Neuronal stem cell (in vitro differentiated cells): ENCODE measurements around the gene CENPC.

Experiments used
- DNase-seq: peaks from one replicate; pipeline ENCODE4 v3.0.0-alpha.2; 2013; ENCODE audit warnings: low spot score
- H2AFZ ChIP-seq: one replicate; pipeline ENCODE4 v1.6.1; 2013; ENCODE audit warnings: mild to moderate bottlenecking, low read length, inconsistent platforms
- H2AK5ac ChIP-seq: 2 replicates; pipeline ENCODE4 v1.6.1; 2013; ENCODE audit warnings: low read depth, mild to moderate bottlenecking, inconsistent platforms, low read length, moderate library complexity, mixed read lengths
- H2BK120ac ChIP-seq: 2 replicates; pipeline ENCODE4 v1.6.1; 2013; ENCODE audit warnings: low read depth, mild to moderate bottlenecking, inconsistent platforms, low read length, moderate library complexity, mixed read lengths
- H2BK12ac ChIP-seq: one replicate; pipeline ENCODE4 v1.6.1; 2013; ENCODE audit warnings: low read length, inconsistent platforms
- H2BK15ac ChIP-seq: 2 replicates; pipeline ENCODE4 v1.6.1; 2013; ENCODE audit warnings: mild to moderate bottlenecking, low read length, inconsistent platforms, mixed read lengths
- H2BK5ac ChIP-seq: one replicate; pipeline ENCODE4 v1.6.1; 2013; ENCODE audit warnings: inconsistent platforms, mild to moderate bottlenecking, low read length, moderate library complexity
- H3K14ac ChIP-seq: one replicate; pipeline ENCODE4 v1.6.1; 2013; ENCODE audit warnings: low read length, inconsistent platforms
- H3K18ac ChIP-seq: 2 replicates; pipeline ENCODE4 v1.6.1; 2013; ENCODE audit warnings: low read length, inconsistent platforms
- H3K23ac ChIP-seq: 2 replicates; pipeline ENCODE4 v1.6.1; 2013; ENCODE audit warnings: low read depth, mild to moderate bottlenecking, mixed read lengths, low read length, inconsistent platforms; ENCODE audit not compliant: poor library complexity
- H3K27ac ChIP-seq: replicated peaks from 3 replicates; pipeline ENCODE4 v1.5.1; 2013; ENCODE audit warnings: low read length, inconsistent platforms
- H3K27me3 ChIP-seq, 3 experiments: 2 replicates each; pipeline ENCODE4 v1.6.1; 2013; ENCODE audit warnings: low read length in 3 of 3, mild to moderate bottlenecking in 2 of 3, inconsistent platforms in 1 of 3, low read depth in 1 of 3, mixed read lengths in 1 of 3, moderate library complexity in 1 of 3; ENCODE audit not compliant: control insufficient read depth in 3 of 3, insufficient read depth in 3 of 3
- H3K36me3 ChIP-seq, 2 donors: replicated peaks in 1 of 2; 2 replicates each; pipeline ENCODE4 v1.6.1; 2013; ENCODE audit warnings: low read length in 2 of 2; ENCODE audit not compliant: control insufficient read depth in 2 of 2, insufficient read depth in 2 of 2
- H3K4ac ChIP-seq: 2 replicates; pipeline ENCODE4 v1.6.1; 2013; ENCODE audit warnings: inconsistent platforms, mild to moderate bottlenecking, low read length, moderate library complexity
- H3K4me1 ChIP-seq, 2 donors: 1 replicate in 1 of 2; 2 replicates in 1 of 2; pipeline ENCODE4 v1.6.1; 2013; ENCODE audit warnings: low read length in 2 of 2, low read depth in 1 of 2; ENCODE audit not compliant: control insufficient read depth in 2 of 2, insufficient read depth in 1 of 2
- H3K4me2 ChIP-seq: one replicate; pipeline ENCODE4 v1.6.1; 2013; ENCODE audit warnings: mild to moderate bottlenecking, low read length, inconsistent platforms; ENCODE audit not compliant: insufficient read depth, poor library complexity, severe bottlenecking
- H3K4me3 ChIP-seq, 2 donors: 2 replicates each; pipeline ENCODE4 v1.5.1; 2013; ENCODE audit warnings: low read length in 2 of 2, mild to moderate bottlenecking in 2 of 2, inconsistent platforms in 1 of 2, moderate library complexity in 1 of 2
- H3K79me1 ChIP-seq: one replicate; pipeline ENCODE4 v1.6.1; 2013; ENCODE audit warnings: low read depth, mild to moderate bottlenecking, inconsistent platforms, low read length, moderate library complexity
- H3K9ac ChIP-seq: one replicate; pipeline ENCODE4 v1.6.1; 2013; ENCODE audit warnings: mild to moderate bottlenecking, low read depth, low read length, inconsistent platforms; ENCODE audit not compliant: poor library complexity
- H3K9me3 ChIP-seq, 2 donors: replicated peaks in 1 of 2; 2 replicates each; pipeline versions ENCODE3 to v1.6.1; 2013; ENCODE audit warnings: low read length in 2 of 2, mild to moderate bottlenecking in 2 of 2, inconsistent platforms in 1 of 2, low read depth in 1 of 2, mixed read lengths in 1 of 2, moderate library complexity in 1 of 2; ENCODE audit not compliant: control insufficient read depth in 2 of 2, insufficient read depth in 1 of 2
- H4K8ac ChIP-seq: one replicate; pipeline ENCODE4 v1.6.1; 2013; ENCODE audit warnings: low read depth, mild to moderate bottlenecking, inconsistent platforms, low read length, moderate library complexity
- H4K91ac ChIP-seq: one replicate; pipeline ENCODE4 v1.6.1; 2013; ENCODE audit warnings: low read length, low read depth, mild to moderate bottlenecking, inconsistent platforms; ENCODE audit not compliant: poor library complexity
- WGBS, 2 donors: extraction: QIAGEN DNeasy Blood & Tissue Kit; methylation state at CpG; one replicate each; pipeline ENCODE4 v1.1.7; 2013; ENCODE audit warnings: missing lambda C conversion rate in 2 of 2, mixed read lengths in 1 of 2; ENCODE audit not compliant: insufficient read length in 2 of 2, insufficient replicate concordance in 1 of 2; ENCODE audit errors: extremely low coverage in 2 of 2; 5-methylcytosine and 5-hydroxymethylcytosine counted together

The CENPC gene

DNA sequence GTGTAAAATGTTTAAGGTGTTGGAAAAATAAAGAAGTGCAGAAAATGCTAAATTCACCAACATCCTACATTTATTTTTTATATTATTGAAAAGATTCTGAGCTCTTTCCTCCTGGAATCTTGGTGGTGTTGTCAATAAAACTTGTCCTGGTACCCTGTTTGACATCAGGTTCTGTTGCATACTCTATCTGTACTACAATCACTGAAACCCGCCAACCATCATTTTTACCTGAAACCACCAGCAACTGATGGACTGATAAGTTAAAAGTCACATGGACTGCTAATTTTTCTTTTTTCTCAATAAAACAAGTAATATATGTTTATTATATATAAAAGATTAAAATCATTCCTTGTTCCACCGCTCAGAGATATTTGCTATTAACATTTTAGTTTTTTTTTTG, 36.6 kb upstream of the CENPC start:
- no peak overlapping the region for H2AFZ ChIP-seq
- WGBS, 2 donors: no CpG with 5 or more reads among the region's 2 CpGs
- H3K27me3 ChIP-seq: no peaks in the 10 kb centered on the region
- H3K4ac ChIP-seq: no peak overlapping the region
- no peak overlapping the region for H2BK120ac ChIP-seq
- H2BK12ac ChIP-seq: no peak overlapping the region
- H3K4me2 ChIP-seq: no peak overlapping the region
- H3K14ac ChIP-seq: no peak overlapping the region
- no peaks in the 10 kb centered on the region for H3K4me1 ChIP-seq
- no peak overlapping the region for H3K9ac ChIP-seq
- DNase-seq: no peak
- H2AK5ac ChIP-seq: no peak overlapping the region
- H3K9me3 ChIP-seq: no peaks in the 10 kb centered on the region
- H3K36me3 ChIP-seq: no peaks in the 10 kb centered on the region
- H4K8ac ChIP-seq: no peak overlapping the region
- H3K27ac ChIP-seq: no peak overlapping the region
- no peak overlapping the region for H2BK5ac ChIP-seq
- no peaks in the 10 kb centered on the region for H3K79me1 ChIP-seq
- H4K91ac ChIP-seq: no peak overlapping the region
- H3K23ac ChIP-seq: no peak overlapping the region
- no peak overlapping the region for H3K18ac ChIP-seq
- no peak overlapping the region for H3K4me3 ChIP-seq
- H2BK15ac ChIP-seq: no peak overlapping the region

DNA sequence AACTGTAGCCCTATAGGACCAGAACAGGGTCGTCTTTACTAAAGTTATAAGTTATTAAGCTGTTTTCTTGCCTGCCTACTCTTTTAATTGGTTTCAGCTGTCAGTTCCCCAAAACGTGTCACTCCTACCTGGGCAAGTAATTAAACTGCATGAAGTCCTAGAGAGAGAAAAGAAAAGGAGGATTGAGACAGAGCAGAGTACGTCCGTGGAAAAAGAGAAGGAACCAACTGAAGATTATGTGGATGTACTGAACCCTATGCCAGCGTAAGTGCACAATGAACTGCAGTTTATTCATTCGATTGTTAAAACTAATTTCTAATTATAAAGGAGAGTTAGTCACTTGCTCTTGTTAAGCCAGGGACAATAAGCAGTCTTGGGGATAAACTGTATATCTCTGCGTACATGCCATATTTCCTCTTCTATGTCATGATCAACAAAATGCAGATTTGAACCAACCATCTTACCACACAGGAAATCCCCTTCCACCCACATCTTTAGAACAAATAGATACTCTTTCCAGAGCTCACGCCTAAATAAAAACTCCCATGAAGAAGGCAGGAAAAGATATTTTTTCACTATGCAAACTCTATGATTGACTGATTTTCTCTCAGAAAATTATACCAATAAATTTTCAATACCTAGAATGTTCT, 36.0 kb upstream of the CENPC start:
- no peak overlapping the region for H2BK120ac ChIP-seq
- no peak for DNase-seq
- no peaks in the 10 kb centered on the region for H3K79me1 ChIP-seq
- no peak overlapping the region for H3K27ac ChIP-seq
- H3K18ac ChIP-seq: no peak overlapping the region
- H4K91ac ChIP-seq: no peak overlapping the region
- no peak overlapping the region for H3K23ac ChIP-seq
- H3K4ac ChIP-seq: no peak overlapping the region
- no peaks in the 10 kb centered on the region for H3K9me3 ChIP-seq
- H2BK12ac ChIP-seq: no peak overlapping the region
- no peaks in the 10 kb centered on the region for H3K36me3 ChIP-seq
- H2BK15ac ChIP-seq: no peak overlapping the region
- no peak overlapping the region for H4K8ac ChIP-seq
- H3K4me2 ChIP-seq: no peak overlapping the region
- H2AK5ac ChIP-seq: no peak overlapping the region
- WGBS, 2 donors: no CpG with 5 or more reads among the region's 8 CpGs
- H3K14ac ChIP-seq: no peak overlapping the region
- H3K9ac ChIP-seq: no peak overlapping the region
- H2BK5ac ChIP-seq: no peak overlapping the region
- H3K4me1 ChIP-seq: no peaks in the 10 kb centered on the region
- H3K27me3 ChIP-seq: no peaks in the 10 kb centered on the region
- H2AFZ ChIP-seq: no peak overlapping the region
- H3K4me3 ChIP-seq: no peak overlapping the region

DNA sequence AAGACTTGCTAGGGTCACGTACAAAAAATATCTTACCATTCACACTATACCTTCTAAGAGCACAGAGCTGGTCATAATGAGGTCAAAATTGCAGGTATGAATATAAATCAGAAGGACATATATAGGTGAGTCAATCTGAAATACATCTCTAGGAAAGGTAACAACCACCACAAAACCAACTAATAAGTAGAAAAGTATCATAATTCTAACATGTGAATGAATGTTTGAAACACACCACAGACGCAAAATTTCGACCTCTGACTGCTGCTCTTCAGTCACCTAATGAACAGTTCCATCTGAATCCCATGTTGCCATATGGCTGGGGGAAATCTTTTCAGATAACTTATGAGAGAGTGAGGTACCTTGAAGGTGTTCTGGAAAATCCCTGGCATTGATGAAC, 35.3 kb upstream of the CENPC start:
- Histone ChIP-seq H2AK5ac (no peak overlapping the region), H3K36me3 (no peaks in the 10 kb centered on the region), H2AFZ (no peak overlapping the region), H3K4me1 (no peaks in the 10 kb centered on the region), H3K79me1 (no peaks in the 10 kb centered on the region), H2BK120ac (no peak overlapping the region), H4K91ac (no peak overlapping the region), H2BK15ac (no peak overlapping the region), H4K8ac (no peak overlapping the region), H3K4me3 (no peak overlapping the region), H3K4ac (no peak overlapping the region), H3K14ac (no peak overlapping the region), H3K4me2 (no peak overlapping the region), H2BK5ac (no peak overlapping the region), H3K27ac (no peak overlapping the region), H3K27me3 (no peaks in the 10 kb centered on the region), H3K9ac (no peak overlapping the region), H2BK12ac (no peak overlapping the region), H3K23ac (no peak overlapping the region), H3K9me3 (no peaks in the 10 kb centered on the region), H3K18ac (no peak overlapping the region)
- DNase-seq: no peak
- no CpG with 5 or more reads among the region's 3 CpGs for WGBS, 2 donors

DNA sequence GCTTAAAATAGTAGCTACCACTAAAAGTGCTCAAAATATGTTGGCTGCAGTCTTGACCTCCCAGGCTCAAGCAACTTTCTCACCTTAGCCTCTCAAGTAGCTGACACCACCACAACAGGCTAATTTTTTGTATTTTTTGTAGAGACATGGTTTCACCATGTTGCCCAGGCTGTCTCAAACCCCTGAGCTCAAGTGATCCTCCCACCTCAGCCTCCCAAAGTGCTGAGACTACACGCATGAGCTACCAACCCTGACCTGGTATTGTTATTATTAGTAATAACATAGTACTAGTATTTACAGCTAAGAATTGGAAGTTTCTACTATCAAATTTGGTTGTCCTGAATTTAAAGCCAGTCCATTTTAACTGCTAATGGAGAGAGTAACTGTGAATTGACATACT, 31.2 kb upstream of the CENPC start:
- Histone ChIP-seq H3K14ac (no peak overlapping the region), H3K18ac (no peak overlapping the region), H4K91ac (no peak overlapping the region), H3K4me1 (no peaks in the 10 kb centered on the region), H3K9ac (no peak overlapping the region), H2AK5ac (no peak overlapping the region), H4K8ac (no peak overlapping the region), H3K79me1 (no peaks in the 10 kb centered on the region), H2BK120ac (no peak overlapping the region), H3K4ac (no peak overlapping the region), H3K4me3 (no peak overlapping the region), H3K23ac (no peak overlapping the region), H3K27ac (no peak overlapping the region), H2BK5ac (no peak overlapping the region), H3K36me3 (no peaks in the 10 kb centered on the region), H2BK15ac (no peak overlapping the region), H2AFZ (no peak overlapping the region), H3K9me3 (no peaks in the 10 kb centered on the region), H3K4me2 (no peak overlapping the region), H3K27me3 (no peaks in the 10 kb centered on the region), H2BK12ac (no peak overlapping the region)
- DNase-seq: no peak
- no CpG with 5 or more reads among the region's 1 CpG for WGBS, 2 donors
